HuH-7 (cell line): Measurements from ENCODE around the gene TMOD2.

Experiments
- DNase-seq: peaks from one replicate; pipeline ENCODE4 v3.0.0; 2011; ENCODE audit warnings: low spot score

TMOD2 gene

GRCh38 chr15:51750792-51751696 lies at the start of gene TMOD2:
Gene TMOD2, plus strand, starts transcription at chr15:51751597. Its CDS starts 14,845 bp downstream, at chr15:51766442.
- DNase-seq, result peak; percentile 62

GRCh38 chr15:51702710-51703109 lies 48.7 kb upstream of the TMOD2 start:
- DNase-seq, result no peak

DNA sequence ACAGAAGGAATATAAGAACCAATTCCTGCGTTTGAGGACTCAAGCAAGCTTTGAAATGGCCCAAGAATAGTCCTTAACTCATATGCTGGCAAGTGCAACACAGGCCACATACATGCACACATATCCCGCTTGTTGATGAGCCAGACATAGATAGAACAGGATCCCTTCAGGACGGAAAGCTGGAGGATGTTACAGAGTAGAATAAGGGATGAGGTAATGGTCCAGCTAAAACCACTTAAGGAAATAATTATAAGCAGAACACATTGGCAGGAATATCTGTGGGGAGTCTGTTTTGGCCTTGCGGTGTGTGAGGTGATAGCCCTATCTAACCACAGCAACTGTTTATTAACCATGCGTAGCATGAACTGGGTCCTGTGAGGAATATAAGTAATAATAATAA lies 45.1 kb upstream of the TMOD2 start:
- no peak for DNase-seq

DNA sequence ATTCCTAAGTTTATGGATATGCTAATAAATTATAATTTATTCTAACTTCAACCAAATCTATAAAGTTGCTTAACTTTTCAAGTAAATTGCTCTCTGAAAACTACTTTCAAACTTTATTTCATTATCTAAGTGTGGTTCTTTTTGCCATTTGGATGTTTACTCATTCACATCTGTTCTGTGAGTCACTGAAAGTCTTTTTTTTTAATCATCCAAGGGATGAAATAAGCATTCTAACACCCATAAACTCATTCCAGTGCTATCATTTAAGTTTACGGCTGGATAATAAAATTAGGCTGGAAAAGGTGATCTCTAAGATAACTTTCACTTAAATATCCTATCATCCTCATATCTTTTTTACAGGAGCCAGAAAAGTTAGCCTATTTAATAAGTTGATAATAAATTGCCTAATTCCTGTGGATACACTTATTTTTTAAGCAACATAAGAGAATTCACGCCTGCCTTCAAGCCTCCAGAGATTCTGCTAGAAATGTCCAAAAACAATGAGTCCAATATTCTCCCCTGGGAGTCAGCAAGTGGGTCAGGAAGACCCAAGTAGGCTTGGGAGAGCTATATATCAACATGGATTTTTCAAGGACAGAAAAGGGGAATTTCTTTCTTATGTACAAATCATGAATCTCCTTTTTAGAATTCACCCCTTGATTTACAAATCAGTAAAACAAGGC lies 44.3 kb upstream of the TMOD2 start:
- DNase-seq, result no peak

- DNase-seq, result no peak
Measured at GRCh38 chr15:51708013-51708412, 43.4 kb upstream of the TMOD2 start.

GRCh38 chr15:51709031-51709430 lies 42.4 kb upstream of the TMOD2 start:
- no peak for DNase-seq

DNA sequence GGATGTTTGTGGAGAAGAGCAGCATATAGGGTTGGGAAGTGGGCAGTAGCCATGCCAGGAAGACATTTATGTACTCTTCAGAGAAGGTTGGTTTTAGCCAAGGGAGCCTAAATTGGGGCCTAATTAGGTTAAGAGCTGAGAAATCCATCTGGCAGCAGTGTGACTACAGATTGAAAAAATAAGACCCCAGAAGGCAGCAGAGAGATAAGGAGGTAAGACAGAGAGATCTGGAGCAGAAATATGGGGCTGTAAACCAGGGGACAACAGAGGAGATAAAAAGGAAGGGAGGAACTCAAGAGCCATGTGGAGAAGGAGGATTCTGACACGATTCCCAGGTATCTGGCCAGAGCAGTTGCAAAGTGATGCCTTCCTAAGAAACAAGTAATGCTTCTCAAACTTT lies 37.2 kb upstream of the TMOD2 start:
- no peak for DNase-seq

DNA sequence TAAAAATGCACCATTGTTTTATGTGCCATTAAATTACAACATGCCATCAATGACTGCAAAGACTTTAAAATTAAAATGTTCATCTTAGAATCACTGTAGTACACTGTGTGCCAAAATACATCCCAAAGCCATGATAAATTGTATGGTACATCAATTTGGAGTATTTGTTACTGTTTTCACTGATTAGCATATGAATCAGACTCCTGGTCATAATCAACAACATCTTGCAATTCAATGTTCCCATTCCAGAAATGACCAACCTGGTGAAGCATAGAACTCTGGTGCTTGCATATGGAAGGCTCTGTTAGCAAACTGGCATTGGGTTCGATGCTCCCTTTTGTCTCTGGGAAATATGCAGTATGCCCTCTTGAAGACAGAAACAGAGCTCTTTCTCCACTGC lies 36.5 kb upstream of the TMOD2 start:
- DNase-seq, result no peak

DNA sequence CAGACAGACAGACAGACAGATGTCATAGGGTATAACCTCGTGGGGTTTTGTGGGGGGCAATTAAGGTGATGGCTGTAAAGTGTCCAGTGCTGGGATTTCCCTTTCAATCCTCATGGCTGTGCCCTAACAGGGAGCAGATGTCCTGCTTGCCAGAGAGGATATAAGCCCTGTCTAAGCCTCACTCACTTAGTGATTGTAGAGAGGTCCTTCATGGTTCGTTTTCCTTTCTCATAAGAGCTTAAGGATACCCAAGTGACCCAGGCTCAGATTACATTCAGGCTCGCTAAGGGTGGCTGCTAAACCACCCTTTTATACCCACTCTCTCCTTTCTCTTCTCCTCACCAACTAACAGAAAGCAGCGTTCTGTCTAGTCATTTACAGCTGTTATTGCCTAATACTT lies 33.2 kb upstream of the TMOD2 start:
- DNase-seq, result no peak

GRCh38 chr15:51718746-51719145 lies 32.7 kb upstream of the TMOD2 start:
- DNase-seq, result no peak

DNA sequence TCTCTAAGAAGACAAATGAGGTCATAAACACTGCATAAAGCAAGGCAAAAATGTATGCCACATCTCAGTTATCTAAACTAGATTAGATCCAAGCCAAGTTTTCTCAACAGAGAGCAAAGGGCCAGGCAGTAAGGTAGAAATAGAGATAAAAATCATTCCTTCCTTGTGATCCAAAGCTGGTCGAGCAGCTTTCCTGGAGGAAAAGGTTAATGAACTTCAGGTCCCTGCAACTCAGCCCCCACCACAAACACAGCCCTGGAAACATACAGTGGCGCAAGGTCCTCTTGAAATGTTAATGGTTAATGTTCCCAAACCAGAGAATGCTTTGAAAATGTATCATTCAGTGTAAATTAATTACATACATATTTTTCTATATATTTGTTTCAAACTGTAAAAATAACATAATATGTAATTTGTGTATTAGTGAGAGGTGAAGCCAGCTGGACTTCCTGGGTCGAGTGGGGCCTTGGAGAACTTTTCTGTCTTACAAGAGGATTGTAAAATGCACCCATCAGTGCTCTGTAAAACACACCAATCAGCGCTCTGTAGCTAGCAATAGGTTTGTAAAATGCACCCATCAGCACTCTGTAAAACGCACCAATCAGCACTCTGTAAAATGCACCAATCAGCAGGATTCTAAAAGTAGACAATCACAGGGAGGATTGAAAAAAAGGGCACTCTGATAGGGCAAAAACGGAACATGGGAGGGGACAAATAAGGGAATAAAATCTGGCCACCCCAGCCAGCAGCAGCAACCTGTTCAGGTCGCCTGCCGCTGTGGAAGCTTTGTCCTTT lies 31.0 kb upstream of the TMOD2 start:
- no peak for DNase-seq

DNA sequence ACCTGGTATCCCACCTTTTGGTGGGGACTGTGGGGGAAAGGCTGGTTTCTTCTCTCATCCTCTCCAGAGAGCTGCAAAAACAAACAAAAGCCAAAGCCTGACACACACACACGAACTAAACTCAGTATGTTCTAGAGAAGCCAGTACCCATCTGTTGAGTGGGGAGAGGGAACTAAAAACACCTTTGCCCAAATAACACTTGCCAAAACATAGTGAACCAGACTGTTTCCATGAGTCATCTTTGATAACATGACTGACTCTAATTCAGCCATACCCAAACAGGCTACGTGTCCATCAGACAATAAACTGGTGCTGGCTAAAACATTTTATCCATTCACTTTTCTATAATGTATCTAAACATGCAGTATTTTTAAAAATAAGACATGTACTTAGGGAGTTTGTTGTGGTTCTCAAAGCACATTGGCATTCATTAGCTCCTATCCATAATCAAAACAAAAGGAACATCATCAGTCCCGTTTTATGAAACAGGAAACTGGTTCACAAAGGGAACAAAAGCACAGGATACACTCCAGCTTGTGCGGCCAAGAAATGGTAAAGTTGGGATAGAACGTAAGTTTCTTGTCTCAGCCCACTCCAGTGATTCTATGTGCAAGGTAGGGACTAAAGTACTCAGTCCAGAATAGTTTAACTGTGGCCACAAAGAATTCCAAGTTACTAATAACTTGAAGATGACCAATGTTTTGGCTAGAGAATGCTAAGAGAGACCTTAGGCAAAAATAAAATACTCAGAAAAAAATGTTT lies 30.0 kb upstream of the TMOD2 start:
- no peak for DNase-seq

DNA sequence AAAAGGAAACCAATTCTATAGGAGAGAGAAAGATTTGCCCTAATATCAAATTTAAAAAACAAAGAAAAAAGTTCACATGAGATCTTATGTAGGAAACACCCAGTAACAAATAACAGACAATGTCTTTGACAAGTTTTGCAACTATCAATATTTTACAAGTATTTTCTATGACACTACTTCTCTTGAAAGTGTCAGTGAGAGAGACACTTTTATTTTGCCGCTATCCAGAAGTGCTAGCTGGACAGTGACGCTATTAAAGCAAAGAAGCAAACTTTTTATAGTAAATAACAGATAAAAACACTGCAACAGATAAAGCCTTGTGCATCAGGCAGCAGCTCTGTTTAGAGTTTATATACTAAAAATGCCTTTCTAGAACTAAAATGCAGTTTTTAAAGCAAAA lies 27.2 kb upstream of the TMOD2 start:
- DNase-seq, result no peak

DNA sequence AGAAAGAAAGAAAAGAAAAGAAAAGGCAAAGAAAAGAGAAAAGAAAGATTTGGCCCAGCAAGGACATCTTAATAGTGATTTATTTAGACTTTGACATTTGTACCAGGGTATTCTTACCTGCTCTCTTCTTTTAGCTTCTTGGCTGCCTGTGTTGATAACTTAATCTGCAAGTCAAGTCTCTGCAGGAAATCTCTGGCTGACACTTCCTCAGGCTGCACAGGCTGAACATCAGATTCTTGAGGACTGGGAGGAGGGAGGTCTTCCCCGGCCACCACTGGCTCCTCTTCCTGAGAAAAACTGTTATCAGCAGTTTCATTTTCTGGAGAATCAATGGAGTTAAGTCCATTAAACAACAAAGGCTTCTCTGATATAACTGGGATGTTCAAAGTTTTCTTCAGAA lies 26.7 kb upstream of the TMOD2 start:
- no peak for DNase-seq

GRCh38 chr15:51726302-51727073 lies 24.9 kb upstream of the TMOD2 start:
- DNase-seq, result no peak

GRCh38 chr15:51727141-51727897 lies 24.1 kb upstream of the TMOD2 start:
- no peak for DNase-seq

DNA sequence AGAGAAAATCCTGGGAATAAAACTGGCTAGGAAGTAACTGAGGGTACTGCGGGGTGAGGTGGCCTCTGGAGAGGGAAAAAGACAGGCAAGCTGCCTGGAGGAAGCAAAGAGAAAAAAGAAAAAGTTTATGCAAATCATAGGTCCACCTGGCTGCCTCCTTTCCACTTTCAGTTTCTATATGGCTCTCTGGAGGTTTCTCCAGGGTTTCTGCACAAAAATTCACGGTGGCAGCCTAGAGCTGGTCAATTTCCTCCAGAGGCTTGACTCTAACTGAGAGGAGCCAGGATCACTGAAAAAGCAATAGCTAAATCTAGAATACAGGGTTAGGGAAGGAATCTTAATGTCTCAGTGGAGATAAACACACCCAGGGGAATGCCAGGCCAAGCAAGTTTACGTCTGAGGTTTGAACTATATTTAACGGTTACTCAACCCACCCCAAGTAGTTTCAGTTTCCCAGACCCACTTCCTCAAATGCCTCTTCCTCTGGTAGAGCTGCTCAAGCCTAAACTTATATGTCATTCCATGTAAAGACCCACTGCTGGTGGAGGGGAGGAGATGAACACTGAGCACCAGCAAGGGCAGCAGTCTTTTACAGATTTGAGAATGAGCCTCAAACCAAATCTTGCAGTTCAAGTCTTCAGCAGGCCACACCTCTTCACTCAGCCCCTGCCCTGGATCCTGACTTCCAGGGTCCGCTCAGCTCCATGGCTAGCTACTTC lies 19.7 kb upstream of the TMOD2 start:
- no peak for DNase-seq

DNA sequence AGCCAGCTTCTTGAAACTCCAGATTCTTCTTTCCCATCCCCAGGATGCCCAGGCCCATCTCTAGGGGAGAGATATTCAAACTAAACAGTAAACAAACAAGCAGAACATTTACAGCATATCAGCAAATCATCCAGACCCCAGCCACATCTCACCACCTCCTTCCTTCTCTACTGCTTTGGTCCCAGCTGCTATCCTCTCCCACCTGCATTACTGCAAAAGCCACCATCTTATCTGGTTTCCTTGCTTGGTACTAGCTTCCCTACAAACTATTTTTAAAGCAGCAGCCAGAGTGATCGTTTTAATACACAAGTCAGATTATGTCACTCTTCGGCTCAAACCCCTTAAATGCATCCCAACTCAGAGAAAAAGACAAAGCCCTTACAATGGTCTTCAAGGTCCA lies 18.8 kb upstream of the TMOD2 start:
- no peak for DNase-seq

DNA sequence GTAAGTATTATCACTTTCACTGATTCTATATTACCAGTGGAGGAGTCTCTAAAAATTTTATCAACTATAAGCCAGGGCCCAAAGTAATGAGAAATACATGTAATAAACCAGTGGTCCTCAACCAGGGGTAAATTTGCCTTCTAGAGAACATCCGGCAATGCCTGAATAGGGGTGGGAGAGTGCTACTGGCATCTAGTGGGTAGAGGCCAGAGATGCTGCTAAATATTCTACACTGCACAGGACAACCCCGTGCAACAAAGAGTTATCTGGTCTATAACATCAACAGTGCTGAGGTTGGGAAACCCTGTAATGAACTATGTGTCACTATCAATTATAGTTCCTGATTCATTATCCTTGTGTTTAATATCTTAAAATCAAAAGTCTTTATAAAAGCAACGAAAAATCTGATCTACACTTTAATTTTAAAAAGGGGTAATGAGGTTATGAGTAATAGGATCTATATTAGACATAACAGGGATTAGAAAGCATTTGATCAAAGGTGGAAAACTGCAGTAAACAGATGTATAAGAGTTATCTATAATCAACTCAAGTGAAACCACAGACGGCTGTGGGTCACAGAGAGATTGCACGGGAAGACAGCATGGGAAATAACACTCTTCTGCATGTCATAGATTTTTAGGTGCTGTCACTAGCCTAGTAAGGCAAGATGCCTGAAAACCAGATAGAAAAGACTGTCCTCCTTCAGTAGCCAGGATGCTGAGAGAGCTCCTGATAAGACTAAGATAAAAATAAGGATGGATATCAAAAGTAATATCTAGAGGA lies 16.0 kb upstream of the TMOD2 start:
- DNase-seq, result no peak
